GM12892 (cell line): Measurements from ENCODE around the gene RFFL.

Experiments
- POLR2A ChIP-seq: IDR thresholded peaks from 2 replicates; pipeline ENCODE4 v1.6.1; 2011; ENCODE audit warnings: low read depth, low read length, control low read depth
- POLR2AphosphoS5 ChIP-seq: IDR thresholded peaks from 2 replicates; pipeline ENCODE4 v1.6.1; 2011; ENCODE audit warnings: low read depth, low read length, control low read depth

GRCh38 chr17:34979153-34979552 lies 84.4 kb downstream of the RFFL start:
- TF ChIP-seq POLR2AphosphoS5 (no peak), POLR2A (no peak)
